ENCODE results near the gene TLX2.

Gene TLX2

GRCh38 chr2:74503506-74504475 is 10.5 kb upstream of the TLX2 start:
- peak; percentile 1 for TF ChIP-seq CTCF (IDR thresholded peaks at IDR 0.05; ENCODE audit: poor library complexity, severe bottlenecking)
- peak; percentile 41 for DNase-seq (ENCODE audit: low spot score)
- peaks cover 12% of the 10 kb centered on the region for H3K27me3 ChIP-seq (ENCODE audit: insufficient read depth, poor library complexity, severe bottlenecking)
- H3K36me3 ChIP-seq (ENCODE audit: low read depth) = peaks cover 19% of the 10 kb centered on the region
- H3K4me3 ChIP-seq (ENCODE audit: severe bottlenecking) = peak overlapping the region; percentile 25
- no peaks in the 10 kb centered on the region for H3K9me3 ChIP-seq (ENCODE audit: severe bottlenecking)
- H3K27ac ChIP-seq (ENCODE audit: poor library complexity, severe bottlenecking) = peak overlapping the region; percentile 17
- ATAC-seq (ENCODE audit: low read depth) = no peak
- peaks cover 9% of the 10 kb centered on the region for H3K4me1 ChIP-seq (ENCODE audit: insufficient read depth, poor library complexity, severe bottlenecking)

DNA sequence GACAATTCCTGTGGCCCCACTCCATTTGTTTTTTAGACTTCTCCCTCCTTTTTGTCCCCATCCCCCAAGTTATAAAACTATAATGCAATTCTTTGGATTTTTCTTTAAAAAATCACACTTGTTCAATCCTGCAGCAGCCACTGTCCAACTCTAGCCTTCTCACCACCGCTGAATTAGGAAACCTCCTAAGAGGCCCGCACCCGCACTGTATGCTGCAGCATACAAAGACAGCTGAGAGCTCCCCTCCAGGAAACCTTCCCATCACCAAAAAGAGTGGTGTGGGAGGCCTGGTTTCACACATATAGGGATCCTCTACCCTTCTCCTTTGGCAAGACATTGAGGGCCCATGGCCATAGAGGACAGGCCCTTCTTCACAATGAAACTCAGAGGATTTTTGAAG is 9.7 kb upstream of the TLX2 start:
- no peak for ATAC-seq (ENCODE audit: low read depth)
- peak overlapping the region; percentile 17 for H3K27ac ChIP-seq (ENCODE audit: poor library complexity, severe bottlenecking)
- H3K4me3 ChIP-seq (ENCODE audit: severe bottlenecking) = no peak overlapping the region
- peaks cover 5% of the 10 kb centered on the region for H3K4me1 ChIP-seq (ENCODE audit: insufficient read depth, poor library complexity, severe bottlenecking)
- peaks cover 4% of the 10 kb centered on the region for H3K27me3 ChIP-seq (ENCODE audit: insufficient read depth, poor library complexity, severe bottlenecking)
- no peak for DNase-seq (ENCODE audit: low spot score)
- no peaks in the 10 kb centered on the region for H3K9me3 ChIP-seq (ENCODE audit: severe bottlenecking)
- no peak for TF ChIP-seq CTCF (IDR thresholded peaks at IDR 0.05; ENCODE audit: poor library complexity, severe bottlenecking)
- H3K36me3 ChIP-seq (ENCODE audit: low read depth) = peaks cover 19% of the 10 kb centered on the region

GRCh38 chr2:74505448-74506246 is 8.6 kb upstream of the TLX2 start:
- no peak overlapping the region for H3K4me3 ChIP-seq (ENCODE audit: severe bottlenecking)
- no peak for ATAC-seq (ENCODE audit: low read depth)
- TF ChIP-seq CTCF (IDR thresholded peaks at IDR 0.05; ENCODE audit: poor library complexity, severe bottlenecking) = no peak

DNA sequence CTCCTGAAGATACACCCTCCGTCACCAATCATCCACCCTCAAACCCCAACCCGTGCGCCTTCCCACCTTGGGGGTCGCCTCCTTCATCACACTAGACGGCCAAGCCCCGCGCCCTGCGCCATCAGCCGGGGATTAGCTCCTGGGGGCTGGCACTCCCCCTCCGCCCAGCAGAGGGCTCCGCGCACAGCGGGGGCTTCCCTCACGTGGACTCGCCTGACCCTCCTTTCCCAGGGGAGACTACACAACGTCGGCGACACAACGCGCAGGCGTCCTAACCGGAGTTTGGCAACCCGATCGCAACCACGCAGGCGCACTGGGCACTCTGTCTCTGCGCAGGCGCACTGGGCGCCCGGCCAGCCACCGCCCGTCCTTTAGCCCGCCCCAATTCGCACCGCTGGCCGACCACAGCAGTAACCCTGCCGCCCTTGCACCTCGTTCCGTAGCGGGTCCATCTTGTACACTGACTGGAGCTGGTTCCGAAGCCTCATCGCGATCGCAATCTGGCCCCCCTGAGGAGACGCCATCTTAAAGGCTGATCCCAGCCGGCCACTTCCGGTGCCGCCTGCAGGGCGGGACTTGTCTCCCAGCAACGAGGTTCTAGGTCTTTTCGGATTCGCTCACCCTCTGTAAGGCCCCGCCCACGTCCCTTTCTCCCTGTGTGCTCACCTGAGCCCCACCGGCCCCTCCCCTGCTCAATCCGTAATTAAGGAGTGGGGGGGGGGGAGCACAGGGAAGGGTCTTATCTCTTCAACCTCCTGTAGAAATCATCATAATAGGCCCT is 6.9 kb upstream of the TLX2 start, which contains the start of gene PCGF1:
Gene PCGF1 (minus strand): TSS at position 551 of the 781 bp plus-strand sequence. CDS start 27 bp downstream, at position 524.
- H3K36me3 ChIP-seq (ENCODE audit: low read depth) = peaks cover 19% of the 10 kb centered on the region
- TF ChIP-seq CTCF (IDR thresholded peaks at IDR 0.05; ENCODE audit: poor library complexity, severe bottlenecking) = peak; percentile 79
- peaks cover 10% of the 10 kb centered on the region for H3K27me3 ChIP-seq (ENCODE audit: insufficient read depth, poor library complexity, severe bottlenecking)
- H3K4me1 ChIP-seq (ENCODE audit: insufficient read depth, poor library complexity, severe bottlenecking) = peaks cover 5% of the 10 kb centered on the region
- peak within 1 kb of the TSS; percentile 83 for H3K27ac ChIP-seq (ENCODE audit: poor library complexity, severe bottlenecking)
- no peaks in the 10 kb centered on the region for H3K9me3 ChIP-seq (ENCODE audit: severe bottlenecking)
- ATAC-seq (ENCODE audit: low read depth) (peak; percentile 88), DNase-seq (ENCODE audit: low spot score) (peak; percentile 97)
- peak within 1 kb of the TSS; percentile 93 for H3K4me3 ChIP-seq (ENCODE audit: severe bottlenecking)

More at GRCh38 chr2:74505448-74506246, 8.6 kb upstream of the TLX2 start:
- H3K9me3 ChIP-seq (ENCODE audit: severe bottlenecking) = no peaks in the 10 kb centered on the region
- H3K27ac ChIP-seq (ENCODE audit: poor library complexity, severe bottlenecking) = peak overlapping the region; percentile 83
- peaks cover 19% of the 10 kb centered on the region for H3K36me3 ChIP-seq (ENCODE audit: low read depth)
- peak; percentile 33 for DNase-seq (ENCODE audit: low spot score)
- peaks cover 5% of the 10 kb centered on the region for H3K4me1 ChIP-seq (ENCODE audit: insufficient read depth, poor library complexity, severe bottlenecking)
- no peaks in the 10 kb centered on the region for H3K27me3 ChIP-seq (ENCODE audit: insufficient read depth, poor library complexity, severe bottlenecking)
